ENCODE data around the gene TNFRSF14. TPM values are rescaled to one million over a fixed set of nuclear protein-coding genes. Genes with fewer than 3 reads are reported as not detected.
"Not testable (repeated sequence)": the region's sequence is repeated elsewhere in the genome, so short reads cannot be mapped to it uniquely, and the experiment has no call there.

TNFRSF14 gene
- total RNA-seq, 1 donor from 2014 or later: 155 TPM

DNA sequence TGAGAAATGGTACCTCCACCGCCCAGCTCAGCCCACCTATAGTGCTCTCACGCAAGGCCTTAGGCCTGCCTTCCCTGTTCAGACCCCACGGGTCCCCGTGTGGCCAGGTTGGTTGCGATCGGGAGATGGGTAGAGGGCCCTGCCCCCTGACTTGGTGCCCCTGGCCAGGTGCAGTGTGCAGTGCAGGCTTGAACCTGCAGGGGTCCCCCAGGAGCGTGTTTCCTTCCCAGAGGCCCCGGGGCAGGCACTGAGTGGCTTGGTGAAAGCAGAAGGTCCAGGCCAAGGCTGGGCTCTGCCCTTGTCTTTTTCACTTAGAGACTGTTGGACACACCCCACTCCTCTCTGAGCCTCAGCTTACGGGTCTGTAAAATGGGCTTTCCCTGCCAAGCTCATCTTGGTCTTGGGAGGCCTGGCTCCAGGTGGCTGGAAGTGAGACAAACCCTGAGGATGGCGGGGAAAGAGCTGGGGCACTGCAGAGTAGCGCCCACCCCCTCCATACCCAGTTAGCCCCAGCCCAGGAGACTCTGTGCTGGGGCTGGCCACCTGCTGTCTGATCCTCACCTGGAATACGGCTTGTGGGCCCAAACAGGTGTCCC lies 16.8 kb upstream of the TNFRSF14 start:
- DNase-seq: no peak

GRCh38 chr1:2540816-2541492 lies 15.2 kb upstream of the TNFRSF14 start:
- no peak for DNase-seq

DNA sequence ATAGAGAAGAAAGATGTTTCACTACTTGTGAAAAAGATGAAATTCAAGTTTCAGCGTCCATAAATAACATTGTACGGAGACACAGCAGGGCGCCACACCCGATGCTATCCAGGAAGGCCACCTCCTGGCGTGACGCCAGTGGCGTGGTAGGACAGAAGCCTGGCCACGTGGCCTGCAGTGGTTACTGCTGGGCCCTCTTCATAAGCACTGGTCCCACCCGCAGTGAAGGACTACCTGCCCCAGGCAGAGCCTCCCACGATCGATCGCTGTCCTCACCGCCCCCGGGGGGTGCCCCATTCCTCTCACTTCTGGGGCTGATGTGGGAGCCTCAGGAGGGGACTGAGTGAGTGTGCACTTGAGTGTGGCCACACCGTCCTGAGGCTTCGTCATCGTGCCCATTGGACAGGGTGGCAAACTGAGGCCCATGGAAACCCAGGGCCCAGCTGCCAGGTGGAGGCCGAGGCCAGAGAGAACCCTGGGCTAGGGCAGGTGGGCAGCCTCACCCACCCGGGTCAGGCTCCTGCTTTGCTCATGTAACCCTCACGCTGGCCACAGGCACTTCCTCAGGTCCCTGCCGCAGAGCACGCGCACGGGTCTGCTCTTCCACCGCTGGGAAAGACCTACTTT lies 14.4 kb upstream of the TNFRSF14 start:
- DNase-seq: no peak

- DNase-seq: no peak
These were observed 13.8 kb upstream of the TNFRSF14 start for GRCh38 chr1:2542246-2542915.

- DNase-seq: no peak
These were observed 12.6 kb upstream of the TNFRSF14 start for GRCh38 chr1:2543543-2544092.

DNA sequence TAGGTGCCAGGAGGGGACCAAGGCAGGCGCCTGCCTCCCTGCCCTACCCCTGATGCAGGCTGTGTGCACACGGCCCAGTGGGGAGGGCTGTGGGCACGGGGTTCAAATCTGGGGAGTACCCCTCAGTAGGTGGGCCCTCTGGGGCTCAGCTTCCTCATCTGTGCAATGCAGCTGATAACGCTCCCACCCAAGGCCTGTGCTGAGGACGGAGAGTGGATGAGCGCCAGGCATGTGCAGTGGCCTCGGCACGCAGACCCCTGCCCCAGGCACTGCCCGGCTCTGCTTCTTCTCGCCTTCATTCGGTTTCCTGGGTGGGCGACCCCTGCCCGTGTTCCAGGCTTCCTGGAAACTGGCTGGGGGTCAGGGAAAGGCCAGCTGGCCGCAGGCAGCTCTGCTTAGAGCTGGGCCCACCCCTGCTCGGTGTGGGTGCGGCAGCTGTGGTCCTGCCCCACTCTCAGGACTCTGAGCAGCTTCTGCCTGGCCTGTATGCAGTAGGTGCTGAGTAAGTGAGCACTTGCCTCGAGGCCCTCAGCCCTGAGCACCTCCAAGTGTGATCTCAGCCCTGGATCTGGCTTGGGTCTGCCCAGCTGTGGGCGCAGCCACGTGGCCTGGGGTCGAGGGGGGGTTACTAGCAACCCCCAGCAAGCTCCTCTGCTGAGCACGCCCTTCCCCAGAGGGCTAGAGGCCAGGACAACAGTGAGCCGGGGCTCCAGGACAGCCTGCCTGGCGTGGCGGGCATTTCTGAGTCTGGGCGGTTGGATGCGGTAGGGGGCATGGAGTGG lies 11.9 kb upstream of the TNFRSF14 start:
- no peak for DNase-seq

DNA sequence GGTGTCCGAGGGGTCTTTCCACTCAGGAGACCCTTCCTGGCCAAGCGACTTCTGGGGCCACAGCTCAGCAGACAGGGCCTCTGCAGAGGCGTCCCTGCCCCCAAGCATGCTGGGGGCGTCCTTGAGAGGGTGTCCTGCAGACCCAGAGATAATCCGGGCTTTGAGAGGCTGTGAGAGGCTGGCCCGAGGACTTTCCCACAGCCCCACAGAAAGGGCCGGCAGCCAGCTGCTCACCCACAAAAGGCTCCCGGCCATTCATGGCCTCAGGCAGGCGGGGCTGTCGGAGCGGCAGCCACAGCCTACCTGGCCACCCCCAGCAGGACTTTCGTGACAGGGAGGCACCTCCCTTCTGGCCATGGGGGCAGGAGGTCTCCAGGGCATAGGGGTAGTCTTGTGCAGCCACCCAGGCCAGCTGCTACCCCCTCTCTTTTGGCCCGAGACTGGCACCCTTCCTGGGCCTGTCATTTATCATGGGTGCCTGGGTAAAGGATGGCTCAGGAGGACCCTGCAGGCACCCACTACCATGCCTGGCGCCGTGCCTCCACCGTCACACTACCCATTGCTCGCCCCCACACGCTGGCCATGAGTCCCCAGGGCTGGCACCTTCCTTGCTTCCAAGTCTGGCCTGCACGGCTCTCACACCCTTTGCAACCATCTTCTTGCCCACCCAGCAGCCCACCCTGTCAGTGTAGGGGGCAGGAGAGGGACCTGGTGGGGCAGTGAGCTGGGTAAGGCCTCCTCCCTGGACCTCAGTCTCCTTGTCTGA lies 11.1 kb upstream of the TNFRSF14 start:
- DNase-seq: no peak

DNA sequence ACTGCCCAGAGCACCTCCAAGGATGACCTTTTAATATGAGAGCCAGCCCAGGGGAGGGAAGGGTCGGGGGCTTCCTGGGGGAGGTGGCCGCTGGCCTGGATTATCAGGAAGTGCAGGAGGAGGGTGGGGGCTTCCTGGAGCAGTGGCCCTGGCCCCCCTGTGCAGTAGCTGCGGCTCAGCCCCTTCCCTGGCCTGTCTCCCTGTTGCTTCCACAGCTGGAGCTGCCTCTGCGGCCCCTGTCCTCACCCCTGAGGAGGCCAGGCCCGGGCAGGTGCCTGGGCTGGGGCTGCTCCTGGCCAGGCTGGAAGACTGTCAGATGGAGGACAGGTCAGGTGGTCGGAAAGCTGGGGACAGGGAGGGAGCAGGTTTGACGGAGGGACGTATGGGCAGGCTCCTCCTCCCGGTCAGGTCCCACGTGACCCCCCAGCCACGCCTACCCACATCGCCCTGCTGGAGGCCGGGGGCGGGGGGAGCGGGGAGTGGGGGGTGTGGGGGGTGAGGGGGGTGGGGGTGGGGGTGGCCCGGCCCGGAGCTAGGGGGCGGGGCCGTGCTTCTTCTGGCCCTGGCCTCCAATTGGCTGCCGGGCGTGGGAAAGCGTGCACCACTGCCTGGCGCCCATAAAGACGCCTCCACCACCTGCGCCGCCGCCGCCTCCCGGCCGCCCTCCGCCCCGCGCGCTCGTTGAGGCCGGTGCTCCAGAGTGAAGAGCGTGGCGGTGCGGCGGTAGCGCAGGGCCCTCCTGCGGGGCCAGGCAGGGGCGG lies 10.2 kb upstream of the TNFRSF14 start:
- peak; percentile 91 for DNase-seq

GRCh38 chr1:2546515-2547209 lies 9.5 kb upstream of the TNFRSF14 start:
- peak; percentile 81 for DNase-seq

DNA sequence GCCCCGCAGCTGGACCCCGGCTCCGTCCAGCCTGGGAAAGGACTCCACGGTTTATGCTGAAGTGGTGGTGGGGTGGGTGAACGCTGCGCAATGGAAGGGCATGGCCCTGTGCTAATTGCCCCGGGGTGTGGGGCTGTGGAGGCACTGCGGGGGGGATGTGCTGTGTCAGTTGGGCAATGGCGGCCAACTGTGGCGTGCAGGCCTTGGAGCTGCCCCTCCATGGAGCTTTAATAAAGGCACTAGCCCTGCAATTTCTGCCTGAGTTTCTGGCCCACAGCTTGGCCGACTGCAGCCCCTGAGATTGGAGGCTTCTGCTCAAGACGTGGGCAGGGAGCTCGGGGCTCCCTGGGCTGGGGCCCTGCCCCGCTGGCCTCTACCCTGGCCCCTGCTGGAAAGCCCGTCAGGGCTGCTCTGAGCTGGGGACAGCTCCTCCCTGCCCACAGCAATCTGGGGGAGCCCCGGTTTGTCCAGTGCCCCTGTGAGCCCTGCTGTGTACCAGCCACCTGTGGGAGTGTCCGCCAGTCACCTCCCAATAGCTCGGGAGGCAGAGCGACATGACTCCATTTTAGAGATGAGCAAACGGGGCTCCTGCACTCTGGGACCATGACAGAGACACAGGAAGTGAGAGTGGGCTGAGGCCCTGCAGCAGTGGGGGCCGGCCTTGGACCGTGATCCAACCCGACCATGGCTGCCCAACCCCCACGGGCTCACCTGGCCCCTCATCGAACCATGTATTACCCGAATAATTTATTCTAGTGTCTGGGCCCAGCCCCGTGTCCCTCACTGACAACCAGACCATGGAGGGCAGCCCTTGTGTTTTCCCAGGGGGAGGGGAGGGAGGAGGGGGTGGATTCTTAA lies 8.7 kb upstream of the TNFRSF14 start:
- DNase-seq: no peak

DNA sequence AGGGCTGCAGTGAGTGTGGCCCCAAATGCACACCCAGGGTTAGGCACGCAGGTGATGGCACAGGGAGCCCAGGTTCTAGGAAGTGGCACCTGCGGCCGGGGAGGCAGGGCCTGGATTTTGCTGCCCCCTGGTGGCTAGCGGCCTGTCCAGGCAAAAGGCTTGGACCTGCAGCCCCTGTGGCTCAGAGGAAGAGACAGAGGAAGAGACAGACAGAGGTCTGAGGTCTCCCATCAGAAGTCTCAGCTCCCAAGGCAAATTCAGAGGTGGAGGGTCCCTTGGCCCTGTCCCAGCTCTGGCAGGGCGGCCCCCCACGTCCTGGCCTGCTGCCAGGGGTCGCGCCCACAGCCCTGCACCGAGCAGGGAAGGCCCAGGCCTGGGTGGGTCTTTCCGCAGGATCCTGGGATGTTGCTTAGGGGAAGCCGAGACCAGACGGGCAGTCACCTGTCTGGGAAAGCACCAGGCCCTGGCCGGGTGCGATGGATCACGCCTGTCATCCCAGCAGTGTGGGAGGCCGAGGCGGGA lies 8.0 kb upstream of the TNFRSF14 start:
- DNase-seq: peak; percentile 82

GRCh38 chr1:2549367-2550029 lies 6.7 kb upstream of the TNFRSF14 start:
- not testable (repeated sequence) for DNase-seq

- not testable (repeated sequence) for DNase-seq
These were observed 5.8 kb upstream of the TNFRSF14 start for GRCh38 chr1:2550309-2550861.

GRCh38 chr1:2551544-2551943 lies 4.6 kb upstream of the TNFRSF14 start:
- DNase-seq: not testable (repeated sequence)

- DNase-seq: no peak
These were observed 4.0 kb upstream of the TNFRSF14 start for GRCh38 chr1:2552189-2552588.

DNA sequence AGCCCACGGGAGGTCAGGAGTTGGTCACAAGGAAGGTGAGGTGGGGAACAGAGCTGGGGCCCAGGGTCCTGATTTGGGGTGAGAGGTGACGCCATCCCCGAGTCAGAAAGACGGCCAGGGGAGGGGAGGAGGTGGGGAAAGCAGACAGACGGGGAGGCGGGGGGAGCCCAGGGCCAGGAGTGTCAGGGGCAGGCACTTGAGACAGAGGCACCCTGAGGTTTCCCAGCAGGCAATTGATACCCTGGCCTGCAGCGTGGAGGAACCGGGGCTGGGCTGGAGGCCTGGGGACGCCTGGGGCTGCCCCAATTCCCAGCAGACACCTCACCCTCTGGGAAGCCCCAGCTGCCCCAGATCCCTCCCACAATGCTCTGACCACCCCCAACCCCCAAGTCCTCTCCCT lies 3.1 kb upstream of the TNFRSF14 start:
- not testable (repeated sequence) for DNase-seq

DNA sequence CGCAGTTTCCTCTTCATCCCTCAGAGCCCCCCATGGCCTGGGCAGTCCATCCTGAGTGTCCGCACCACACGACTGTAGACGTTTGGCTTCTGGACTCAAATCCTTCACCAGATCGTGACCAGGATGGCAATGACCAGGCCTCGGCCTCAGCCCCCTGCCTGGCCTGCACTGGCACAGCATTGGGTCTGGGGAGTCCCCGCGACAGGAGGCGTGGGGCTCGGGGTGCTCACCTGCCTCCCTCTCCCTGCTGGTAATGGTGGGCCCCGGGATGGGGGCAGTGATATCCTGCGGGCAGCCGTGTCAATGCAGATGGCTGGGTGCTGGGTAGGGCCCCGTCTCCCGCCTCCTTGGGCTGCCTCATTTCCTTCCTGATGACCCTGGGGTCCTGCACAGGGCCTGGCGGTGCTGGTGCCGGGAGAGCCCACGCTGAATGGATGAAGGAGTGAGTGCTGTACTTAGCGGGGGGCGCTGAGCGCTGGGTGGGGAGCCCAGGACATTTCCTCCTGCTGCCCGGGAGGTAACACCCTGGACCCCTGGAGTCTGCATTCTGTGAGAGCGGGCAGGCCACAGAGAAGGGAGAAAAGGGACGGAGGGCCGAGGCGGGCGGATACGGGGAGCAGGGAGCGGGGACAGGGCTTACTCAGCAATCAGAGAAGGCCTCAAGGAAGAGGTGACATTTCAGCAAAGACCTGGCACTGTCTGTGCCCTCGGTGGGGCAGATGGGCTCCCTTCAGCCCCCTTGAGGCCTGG lies 2.1 kb upstream of the TNFRSF14 start:
- peak; percentile 46 for DNase-seq

All from dermis blood vessel endothelial cell (primary cell).